ENCODE data around the gene GJB3. TPM values are rescaled to one million over a fixed set of nuclear protein-coding genes. Genes with fewer than 3 reads are reported as not detected.

The GJB3 gene
- total RNA-seq, 1 donor: not detected

- no peak overlapping the region for H3K4me3 ChIP-seq (ENCODE audit: low read depth, low read length)
- no peak for TF ChIP-seq CTCF (IDR thresholded peaks at IDR 0.05; ENCODE audit: insufficient read depth, low read depth, low read length)
- DNase-seq (ENCODE audit: low read depth): no peak
These were observed 13.2 kb downstream of the GJB3 start for GRCh38 chr1:34794001-34794789.

GRCh38 chr1:34794790-34795180 is 13.8 kb downstream of the GJB3 start:
- H3K4me3 ChIP-seq (ENCODE audit: low read depth, low read length): no peak overlapping the region
- no peak for DNase-seq (ENCODE audit: low read depth)
- no peak for TF ChIP-seq CTCF (IDR thresholded peaks at IDR 0.05; ENCODE audit: insufficient read depth, low read depth, low read length)

GRCh38 chr1:34795916-34796315 is 14.9 kb downstream of the GJB3 start:
- TF ChIP-seq CTCF (IDR thresholded peaks at IDR 0.05; ENCODE audit: insufficient read depth, low read depth, low read length): no peak
- no peak for DNase-seq (ENCODE audit: low read depth)
- H3K4me3 ChIP-seq (ENCODE audit: low read depth, low read length): no peak overlapping the region

GRCh38 chr1:34796990-34797389 is 16.0 kb downstream of the GJB3 start:
- TF ChIP-seq CTCF (IDR thresholded peaks at IDR 0.05; ENCODE audit: insufficient read depth, low read depth, low read length): no peak
- DNase-seq (ENCODE audit: low read depth): no peak
- no peak overlapping the region for H3K4me3 ChIP-seq (ENCODE audit: low read depth, low read length)

GRCh38 chr1:34800214-34800613 is 19.2 kb downstream of the GJB3 start:
- no peak for DNase-seq (ENCODE audit: low read depth)
- no peak overlapping the region for H3K4me3 ChIP-seq (ENCODE audit: low read depth, low read length)
- no peak for TF ChIP-seq CTCF (IDR thresholded peaks at IDR 0.05; ENCODE audit: insufficient read depth, low read depth, low read length)

- H3K4me3 ChIP-seq (ENCODE audit: low read depth, low read length): no peak overlapping the region
- no peak for DNase-seq (ENCODE audit: low read depth)
- no peak for TF ChIP-seq CTCF (IDR thresholded peaks at IDR 0.05; ENCODE audit: insufficient read depth, low read depth, low read length)
These were observed 22.8 kb downstream of the GJB3 start for GRCh38 chr1:34803770-34804169.

GRCh38 chr1:34806396-34806795 is 25.4 kb downstream of the GJB3 start:
- DNase-seq (ENCODE audit: low read depth): no peak
- TF ChIP-seq CTCF (IDR thresholded peaks at IDR 0.05; ENCODE audit: insufficient read depth, low read depth, low read length): no peak
- no peak overlapping the region for H3K4me3 ChIP-seq (ENCODE audit: low read depth, low read length)

Data from fibroblast of villous mesenchyme (primary cell).